Measurements from ENCODE around the gene CACNA1C.

CACNA1C gene

DNA sequence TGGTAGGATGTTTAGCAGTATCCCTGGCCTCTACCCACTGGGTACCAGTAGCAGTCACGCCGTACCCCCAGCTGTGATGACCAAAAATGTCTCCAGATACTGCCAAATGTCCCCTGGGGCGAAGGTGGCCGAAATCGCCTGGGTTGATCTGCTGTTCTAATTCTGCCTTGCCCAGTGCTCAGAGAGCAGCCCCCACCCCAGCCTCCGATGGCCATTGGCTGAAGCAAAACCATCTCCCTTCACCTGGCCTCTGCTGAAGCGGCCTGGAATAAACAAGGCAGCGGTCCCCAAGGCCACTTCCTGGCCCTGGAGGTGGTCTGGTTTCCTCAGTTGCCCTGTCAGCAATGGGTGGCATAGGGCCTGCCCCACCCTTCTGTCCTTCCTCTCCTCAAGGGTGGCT is 298.4 kb downstream of the CACNA1C start:
- DNase-seq = no peak

DNA sequence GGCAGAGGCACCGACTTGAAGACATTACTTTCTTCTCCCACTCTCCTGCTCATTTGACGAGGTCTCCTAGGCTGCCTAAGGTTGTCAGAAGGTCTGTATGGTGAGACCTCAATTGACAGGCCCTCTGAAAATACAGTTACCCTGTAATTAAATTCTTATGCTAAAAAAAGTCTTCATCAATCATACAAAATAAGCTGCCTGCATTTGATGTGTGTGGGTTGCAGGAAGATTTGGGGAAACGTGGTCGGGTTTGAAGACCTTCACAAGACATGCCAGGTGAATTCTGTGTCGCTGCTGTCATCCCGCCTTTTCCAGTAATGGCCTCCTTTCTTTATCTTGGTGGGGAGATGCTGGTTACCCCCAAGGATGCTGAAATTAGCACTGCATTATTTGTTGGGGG is 299.4 kb downstream of the CACNA1C start:
- no peak for DNase-seq

DNA sequence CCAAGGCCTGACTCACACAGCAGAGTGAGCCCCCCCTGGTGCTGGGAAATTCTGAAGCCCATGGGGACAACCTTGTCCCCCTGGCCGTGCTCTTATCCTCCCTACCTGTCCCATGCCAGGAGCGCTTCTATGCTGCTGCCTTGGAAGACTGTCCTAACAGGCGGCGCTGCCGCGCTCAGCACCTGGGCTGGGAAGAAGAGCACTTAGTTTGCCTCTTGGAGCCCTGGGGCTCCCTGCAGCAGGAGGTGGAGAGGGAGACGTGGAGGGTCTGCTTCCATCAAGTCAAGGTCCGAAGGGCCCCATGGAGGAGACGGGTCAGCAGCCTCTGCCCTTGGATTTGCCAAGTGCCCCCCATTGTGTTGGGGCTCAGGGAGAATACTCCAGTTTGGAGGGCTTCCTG is 300.5 kb downstream of the CACNA1C start:
- DNase-seq = no peak

DNA sequence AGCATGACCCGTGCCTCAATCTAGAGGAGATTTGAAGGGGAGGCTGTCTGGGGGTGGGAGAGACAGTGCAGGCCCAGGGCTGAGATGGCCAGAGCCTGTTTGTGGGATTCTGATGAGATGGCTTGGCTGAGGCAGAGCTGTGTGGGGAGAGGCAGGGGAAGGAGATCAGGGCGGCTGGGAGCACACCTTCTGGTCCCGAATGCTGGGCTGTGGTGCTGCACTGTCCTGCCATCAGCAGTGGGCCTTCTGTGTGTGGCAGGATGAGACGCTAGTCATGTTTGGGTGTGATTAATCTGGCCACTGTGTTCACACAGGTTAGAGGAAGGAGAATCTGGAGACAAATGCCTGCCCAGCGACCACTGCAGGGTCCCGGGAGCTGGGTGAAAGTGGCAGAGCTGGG is 300.9 kb downstream of the CACNA1C start:
- no peak for DNase-seq

DNA sequence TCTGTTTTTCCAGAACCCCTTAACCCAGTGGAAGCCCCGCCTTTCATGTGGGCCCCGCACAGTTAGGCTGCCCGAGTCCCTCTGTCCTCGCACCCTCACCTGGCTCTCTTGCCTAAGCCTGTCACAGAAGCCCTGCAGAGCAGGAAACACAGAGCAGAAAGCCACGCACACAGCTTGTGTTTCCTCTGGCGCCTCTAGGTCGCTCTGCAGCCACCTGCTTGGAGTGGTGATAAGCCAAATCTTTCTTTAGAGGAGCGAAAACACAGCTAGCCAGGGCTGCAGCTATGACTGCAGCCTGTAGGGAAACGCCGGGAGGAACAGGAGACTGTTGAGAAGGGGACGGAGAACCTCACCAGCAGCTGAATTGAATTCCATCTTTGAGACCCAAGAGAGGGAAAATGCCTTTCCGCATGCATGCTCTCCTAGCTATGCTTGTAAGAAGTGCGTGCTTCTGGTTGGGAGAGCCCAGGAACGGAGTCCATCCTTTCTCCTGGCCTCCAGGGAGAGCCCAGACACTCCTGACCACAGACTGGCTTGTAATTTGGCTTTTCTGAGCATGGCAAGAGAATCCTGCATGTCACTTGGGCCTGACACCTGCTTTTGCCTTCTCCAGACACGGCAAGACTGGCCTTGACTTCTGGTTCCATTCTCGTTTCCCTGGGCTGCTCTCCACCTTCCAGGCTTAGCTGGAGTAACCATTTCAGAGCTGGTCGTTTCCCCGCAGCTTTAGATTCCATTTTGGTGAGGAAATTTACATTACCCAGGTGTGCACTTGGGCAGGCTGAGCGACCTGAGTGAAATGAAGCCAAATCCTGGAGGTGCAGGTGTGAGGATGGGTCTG is 301.6 kb downstream of the CACNA1C start:
- no peak for DNase-seq

DNA sequence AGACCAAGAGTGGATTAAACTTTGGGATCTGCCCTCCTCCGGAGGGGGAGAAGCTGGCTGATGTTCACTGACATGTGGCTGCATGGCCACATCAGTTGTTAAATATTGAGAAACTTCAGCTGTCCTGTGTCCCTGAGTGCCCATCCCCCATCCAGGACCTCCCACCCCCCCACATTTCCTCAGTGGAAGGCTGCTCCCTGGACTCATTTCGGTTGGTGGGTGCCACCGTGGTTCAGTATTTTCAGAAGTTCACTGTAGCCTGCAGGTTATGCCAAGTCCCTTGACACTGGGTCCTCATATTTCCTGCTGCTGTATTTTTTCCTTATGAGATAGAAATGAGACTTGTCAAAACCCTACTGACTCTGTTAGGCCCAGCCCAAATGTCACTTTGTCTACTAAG is 302.4 kb downstream of the CACNA1C start:
- no peak for DNase-seq

- DNase-seq = no peak
Measured at GRCh38 chr12:2355604-2356003, 302.8 kb downstream of the CACNA1C start.

DNA sequence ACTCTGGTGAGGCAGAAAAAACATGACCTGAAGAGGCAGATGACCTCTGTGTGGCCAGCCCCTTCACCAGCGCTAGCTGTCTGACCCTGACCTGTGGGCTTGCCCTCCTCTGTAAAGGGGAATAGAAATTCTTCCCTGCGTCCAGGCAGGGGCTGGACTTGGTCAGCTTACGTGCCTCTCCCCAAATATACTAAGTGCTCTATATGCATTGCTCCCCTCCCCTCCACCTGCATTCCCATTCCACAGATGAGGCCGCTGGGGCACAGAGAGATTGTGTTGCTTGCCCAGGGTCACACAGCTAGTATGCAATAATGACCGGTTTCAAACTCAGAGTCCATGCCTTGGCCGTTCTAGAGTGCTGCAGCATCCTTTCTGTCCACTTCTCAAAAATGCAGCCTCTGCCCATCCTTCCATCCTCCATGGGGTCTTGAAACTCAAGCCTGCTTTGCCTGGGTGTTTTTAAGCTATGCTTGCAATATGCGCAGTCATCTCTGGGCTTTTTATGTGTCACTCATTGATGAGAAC is 303.9 kb downstream of the CACNA1C start:
- DNase-seq = no peak

DNA sequence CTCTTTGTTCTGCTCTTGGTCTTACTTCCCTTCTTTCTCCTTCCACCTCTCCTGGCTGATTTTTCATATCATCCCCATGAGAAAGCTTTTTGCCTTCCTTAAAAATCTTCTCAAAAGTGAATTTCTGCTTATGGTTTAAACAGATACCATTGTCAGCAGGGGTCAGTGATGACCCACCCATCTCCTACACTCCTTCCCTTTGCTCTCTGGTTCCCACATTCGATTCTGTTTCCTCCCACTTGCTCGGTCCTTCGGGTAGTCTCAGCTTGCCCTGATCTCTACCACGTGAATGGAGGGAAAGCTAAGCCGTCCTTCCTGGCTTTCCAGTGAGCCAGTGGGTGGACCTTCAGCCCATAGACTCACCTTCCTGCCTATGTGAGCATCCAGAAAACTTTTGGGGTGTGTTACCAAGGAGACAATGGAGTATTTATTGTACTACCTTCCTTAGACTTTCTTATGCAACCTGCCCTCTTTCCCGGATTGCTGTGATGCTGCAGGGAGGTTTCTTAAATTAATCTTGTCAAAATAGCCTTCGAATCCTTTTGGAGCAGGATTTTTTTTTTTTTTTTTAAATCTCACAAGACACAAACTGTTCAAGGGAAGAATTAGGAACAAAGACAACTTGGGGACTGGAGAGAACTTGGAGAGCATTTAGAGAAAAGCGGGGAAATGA is 306.3 kb downstream of the CACNA1C start:
- no peak for DNase-seq

- no peak for DNase-seq
Measured at GRCh38 chr12:2359725-2360629, 307.2 kb downstream of the CACNA1C start.

- DNase-seq = no peak
Measured at GRCh38 chr12:2360630-2361170, 307.9 kb downstream of the CACNA1C start.

GRCh38 chr12:2363836-2364609 is 311.2 kb downstream of the CACNA1C start:
- no peak for DNase-seq

GRCh38 chr12:2364631-2365051 is 311.9 kb downstream of the CACNA1C start:
- no peak for DNase-seq

DNA sequence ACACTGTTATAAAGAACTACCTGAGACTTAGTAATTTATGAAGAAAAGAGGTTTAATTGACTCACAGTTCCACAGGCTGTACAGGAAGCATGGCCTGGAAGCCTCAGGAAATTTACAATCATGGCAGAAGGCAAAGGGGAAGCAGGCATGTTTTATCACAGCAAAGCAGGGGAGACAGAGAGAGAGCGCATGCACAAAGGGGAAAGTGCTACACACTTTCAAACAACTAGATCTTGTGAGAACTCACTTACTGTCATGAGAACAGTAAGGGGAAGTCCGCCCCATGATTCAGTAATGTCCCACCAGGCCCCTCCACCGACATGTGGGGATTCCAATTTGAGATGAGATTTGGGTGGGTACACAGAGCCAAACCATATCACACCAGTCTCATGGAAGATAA is 313.9 kb downstream of the CACNA1C start:
- no peak for DNase-seq

GRCh38 chr12:2372178-2372577 is 319.4 kb downstream of the CACNA1C start:
- no peak for DNase-seq

- no peak for DNase-seq
Measured at GRCh38 chr12:2372735-2373134, 319.9 kb downstream of the CACNA1C start.

- DNase-seq = no peak
Measured at GRCh38 chr12:2373307-2373706, 320.5 kb downstream of the CACNA1C start.

- no peak for DNase-seq
Measured at GRCh38 chr12:2374092-2374906, 321.5 kb downstream of the CACNA1C start.

- no peak for DNase-seq
Measured at GRCh38 chr12:2375871-2376270, 323.1 kb downstream of the CACNA1C start.

DNA sequence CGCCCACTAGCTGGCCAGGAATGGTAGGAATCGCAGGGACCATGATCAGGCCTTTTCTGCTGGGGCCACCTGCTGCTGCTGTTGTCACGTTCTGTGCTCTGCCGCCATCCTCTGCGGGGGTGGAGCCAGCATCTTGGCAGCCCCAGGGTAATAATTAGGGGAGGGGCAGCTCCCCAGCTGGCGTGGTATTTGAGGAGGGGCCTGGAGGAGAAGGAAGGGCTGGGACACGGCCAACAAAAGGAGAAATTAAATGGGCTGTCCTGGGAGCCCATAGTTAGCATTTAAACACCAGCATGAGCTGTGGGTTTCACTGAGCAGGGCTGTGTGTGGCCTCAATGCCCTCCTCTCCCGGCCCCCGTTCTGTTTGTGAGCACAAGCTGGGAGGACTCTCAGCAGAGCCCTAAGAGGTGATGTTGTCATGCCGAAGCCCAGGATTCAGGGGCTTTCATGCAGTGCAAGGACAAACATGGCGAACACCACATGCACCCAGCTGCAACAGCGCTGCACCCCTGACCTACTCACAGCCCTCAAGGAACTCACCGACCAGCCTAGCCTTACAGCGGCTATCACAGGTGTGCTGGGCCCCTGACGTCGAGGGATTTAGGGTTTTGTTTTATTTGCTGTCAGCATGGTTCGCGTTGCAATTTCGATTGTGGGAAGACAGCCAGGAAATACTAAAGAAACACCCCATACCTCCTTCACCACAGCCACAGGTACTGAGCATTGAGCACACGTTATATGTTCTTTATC is 324.3 kb downstream of the CACNA1C start:
- no peak for DNase-seq
